OCI-LY1 (cell line): ENCODE results near the gene MSX1.

Experiments
- H2AFZ ChIP-seq: fragments of 200-600 bp; sonication (generic), shearing (Covaris generic); 2 replicates; pipeline ENCODE4 v1.6.0; 2014; ENCODE audit warnings: antibody characterized with exemption, mild to moderate bottlenecking, low read length
- H3F3A ChIP-seq: fragments of 200-600 bp; sonication (generic), shearing (Covaris generic); 2 replicates; pipeline ENCODE4 v1.6.0; 2014; ENCODE audit warnings: mild to moderate bottlenecking, antibody characterized with exemption, low read length, moderate library complexity; ENCODE audit not compliant: insufficient read depth
- H3K27ac ChIP-seq: fragments of 200-600 bp; sonication (generic); 2 replicates; pipeline ENCODE4 v1.5.1; 2014; ENCODE audit warnings: low read length, mixed run types, mild to moderate bottlenecking, low read depth; ENCODE audit not compliant: poor library complexity, severe bottlenecking
- H3K27me3 ChIP-seq: fragments of 200-600 bp; sonication (generic); 2 replicates; pipeline ENCODE4 v1.6.0; 2014; ENCODE audit warnings: antibody characterized with exemption, mild to moderate bottlenecking, low read length, moderate library complexity; ENCODE audit not compliant: insufficient read depth
- H3K36me3 ChIP-seq: fragments of 200-600 bp; sonication (generic); 2 replicates; pipeline ENCODE4 v1.6.1; 2014; ENCODE audit warnings: mild to moderate bottlenecking, antibody characterized with exemption, low read length, moderate library complexity, mixed read lengths; ENCODE audit not compliant: insufficient read depth
- H3K4me1 ChIP-seq: fragments of 200-600 bp; sonication (generic); 2 replicates; pipeline ENCODE4 v1.5.1; 2014; ENCODE audit warnings: mild to moderate bottlenecking, low read length, moderate library complexity; ENCODE audit not compliant: insufficient read depth, severe bottlenecking
- H3K4me2 ChIP-seq: fragments of 200-600 bp; sonication (generic), shearing (Covaris generic); 2 replicates; pipeline ENCODE4 v1.6.1; 2014; ENCODE audit warnings: low read length
- H3K4me3 ChIP-seq: fragments of 200-600 bp; sonication (generic); 2 replicates; pipeline ENCODE4 v1.5.1; 2014; ENCODE audit warnings: low read length, low read depth, mild to moderate bottlenecking, mixed read lengths; ENCODE audit not compliant: poor library complexity, severe bottlenecking
- H3K79me2 ChIP-seq: fragments of 200-600 bp; shearing (Covaris generic); 2 replicates; pipeline ENCODE4 v1.6.1; 2016; ENCODE audit warnings: mixed run types, low read length, mixed read lengths; ENCODE audit not compliant: insufficient read depth
- H3K9ac ChIP-seq: fragments of 200-600 bp; sonication (generic), shearing (Covaris generic); 2 replicates; pipeline ENCODE4 v1.6.1; 2014; ENCODE audit warnings: mild to moderate bottlenecking, low read length, mixed read lengths
- H3K9me2 ChIP-seq: fragments of 200-600 bp; sonication (generic), shearing (Covaris generic); 2 replicates; pipeline ENCODE4 v1.6.1; 2014; ENCODE audit warnings: low read depth, mild to moderate bottlenecking, low read length, mixed read lengths
- H3K9me3 ChIP-seq: fragments of 200-600 bp; shearing (Covaris generic); 2 replicates; pipeline ENCODE4 v1.6.1; 2014; ENCODE audit warnings: low read length, mixed read lengths
- H4K20me1 ChIP-seq: fragments of 200-600 bp; sonication (generic), shearing (Covaris generic); 2 replicates; pipeline ENCODE4 v1.6.0; 2016; ENCODE audit warnings: mild to moderate bottlenecking, low read length; ENCODE audit not compliant: insufficient read depth
- EZH2 ChIP-seq: fragments of 200-600 bp; sonication (generic), shearing (Covaris generic); IDR thresholded peaks from 2 replicates; pipeline ENCODE4 v1.8.0; 2017; ENCODE audit warnings: borderline replicate concordance, mixed run types, mild to moderate bottlenecking, antibody characterized with exemption, low read length, moderate library complexity, mixed read lengths
- TF ChIP-seq, protein P1 (sequence below): fragments of 200-600 bp; sonication (generic), shearing (Covaris generic); IDR thresholded peaks from 2 replicates; pipeline ENCODE4 v1.5.1; 2017; ENCODE audit warnings: mild to moderate bottlenecking, antibody characterized with exemption, low read length, moderate library complexity, mixed read lengths

Gene MSX1

DNA sequence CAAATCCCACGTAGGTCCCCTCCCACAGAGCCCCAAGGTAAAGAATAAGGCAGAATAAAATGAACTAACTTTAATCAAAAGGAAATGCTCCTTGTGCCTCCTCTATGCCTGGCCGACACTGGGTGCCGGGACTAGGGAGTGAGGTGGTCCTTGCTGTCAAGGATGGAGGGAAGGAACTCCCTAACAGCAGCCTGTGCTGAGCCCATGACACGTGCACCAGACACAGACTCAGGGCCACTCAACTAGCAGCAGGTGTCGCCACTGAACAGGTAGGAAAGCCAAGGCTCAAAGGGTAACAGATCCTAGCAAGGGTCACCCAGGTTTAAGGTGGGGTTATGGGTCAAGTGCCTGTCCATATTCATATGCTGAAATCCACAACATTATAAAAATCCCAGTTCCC lies 29.2 kb downstream of the MSX1 start:
- TF ChIP-seq, protein P1, sequence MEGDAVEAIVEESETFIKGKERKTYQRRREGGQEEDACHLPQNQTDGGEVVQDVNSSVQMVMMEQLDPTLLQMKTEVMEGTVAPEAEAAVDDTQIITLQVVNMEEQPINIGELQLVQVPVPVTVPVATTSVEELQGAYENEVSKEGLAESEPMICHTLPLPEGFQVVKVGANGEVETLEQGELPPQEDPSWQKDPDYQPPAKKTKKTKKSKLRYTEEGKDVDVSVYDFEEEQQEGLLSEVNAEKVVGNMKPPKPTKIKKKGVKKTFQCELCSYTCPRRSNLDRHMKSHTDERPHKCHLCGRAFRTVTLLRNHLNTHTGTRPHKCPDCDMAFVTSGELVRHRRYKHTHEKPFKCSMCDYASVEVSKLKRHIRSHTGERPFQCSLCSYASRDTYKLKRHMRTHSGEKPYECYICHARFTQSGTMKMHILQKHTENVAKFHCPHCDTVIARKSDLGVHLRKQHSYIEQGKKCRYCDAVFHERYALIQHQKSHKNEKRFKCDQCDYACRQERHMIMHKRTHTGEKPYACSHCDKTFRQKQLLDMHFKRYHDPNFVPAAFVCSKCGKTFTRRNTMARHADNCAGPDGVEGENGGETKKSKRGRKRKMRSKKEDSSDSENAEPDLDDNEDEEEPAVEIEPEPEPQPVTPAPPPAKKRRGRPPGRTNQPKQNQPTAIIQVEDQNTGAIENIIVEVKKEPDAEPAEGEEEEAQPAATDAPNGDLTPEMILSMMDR = peak; percentile 35; the same call in 1 of the 2 replicates
- no peak for TF ChIP-seq EZH2
- Histone ChIP-seq H4K20me1 (no peaks in the 10 kb centered on the region), H3K27ac (no peak overlapping the region), H3K79me2 (no peaks in the 10 kb centered on the region), H3K4me3 (no peak overlapping the region), H3K9ac (no peak overlapping the region), H3K27me3 (no peaks in the 10 kb centered on the region), H3K9me3 (no peaks in the 10 kb centered on the region), H3K4me2 (no peak overlapping the region), H3K4me1 (no peaks in the 10 kb centered on the region), H3K9me2 (no peaks in the 10 kb centered on the region), H2AFZ (no peak overlapping the region), H3K36me3 (no peaks in the 10 kb centered on the region), H3F3A (no peaks in the 10 kb centered on the region)

- H3F3A ChIP-seq = no peaks in the 10 kb centered on the region
- H3K9ac ChIP-seq = no peak overlapping the region
- no peak overlapping the region for H2AFZ ChIP-seq
- no peaks in the 10 kb centered on the region for H4K20me1 ChIP-seq
- H3K9me3 ChIP-seq = no peaks in the 10 kb centered on the region
- no peak overlapping the region for H3K27ac ChIP-seq
- no peak overlapping the region for H3K4me2 ChIP-seq
- H3K4me1 ChIP-seq = no peaks in the 10 kb centered on the region
- H3K36me3 ChIP-seq = no peaks in the 10 kb centered on the region
- H3K4me3 ChIP-seq = no peak overlapping the region
- H3K79me2 ChIP-seq = no peaks in the 10 kb centered on the region
- no peaks in the 10 kb centered on the region for H3K9me2 ChIP-seq
- no peak for TF ChIP-seq EZH2
- TF ChIP-seq, protein P1 = no peak
- H3K27me3 ChIP-seq = no peaks in the 10 kb centered on the region
These were observed 30.3 kb downstream of the MSX1 start for GRCh38 chr4:4889781-4890180.

GRCh38 chr4:4890574-4891255 lies 31.2 kb downstream of the MSX1 start:
- Histone ChIP-seq H3K27ac (no peak overlapping the region), H3K9me2 (no peaks in the 10 kb centered on the region), H3K27me3 (no peaks in the 10 kb centered on the region)

More at GRCh38 chr4:4890574-4891255, 31.2 kb downstream of the MSX1 start:
- Histone ChIP-seq H3K79me2 (no peaks in the 10 kb centered on the region), H2AFZ (no peak overlapping the region), H3K4me2 (no peak overlapping the region), H3K9ac (no peak overlapping the region), H3K36me3 (no peaks in the 10 kb centered on the region), H3K4me1 (no peaks in the 10 kb centered on the region), H3K4me3 (no peak overlapping the region), H3K9me3 (no peaks in the 10 kb centered on the region), H3F3A (no peaks in the 10 kb centered on the region), H4K20me1 (no peaks in the 10 kb centered on the region)
- TF ChIP-seq, protein P1 = no peak
- TF ChIP-seq EZH2 = no peak
